Amniotic stem cell (primary cell): ENCODE measurements around the gene ZDHHC7.

ENCODE experiments used
- DNase-seq: peaks from one replicate; lab custom pipeline; 2025; lab: John Stamatoyannopoulos, UW

The ZDHHC7 gene

DNA sequence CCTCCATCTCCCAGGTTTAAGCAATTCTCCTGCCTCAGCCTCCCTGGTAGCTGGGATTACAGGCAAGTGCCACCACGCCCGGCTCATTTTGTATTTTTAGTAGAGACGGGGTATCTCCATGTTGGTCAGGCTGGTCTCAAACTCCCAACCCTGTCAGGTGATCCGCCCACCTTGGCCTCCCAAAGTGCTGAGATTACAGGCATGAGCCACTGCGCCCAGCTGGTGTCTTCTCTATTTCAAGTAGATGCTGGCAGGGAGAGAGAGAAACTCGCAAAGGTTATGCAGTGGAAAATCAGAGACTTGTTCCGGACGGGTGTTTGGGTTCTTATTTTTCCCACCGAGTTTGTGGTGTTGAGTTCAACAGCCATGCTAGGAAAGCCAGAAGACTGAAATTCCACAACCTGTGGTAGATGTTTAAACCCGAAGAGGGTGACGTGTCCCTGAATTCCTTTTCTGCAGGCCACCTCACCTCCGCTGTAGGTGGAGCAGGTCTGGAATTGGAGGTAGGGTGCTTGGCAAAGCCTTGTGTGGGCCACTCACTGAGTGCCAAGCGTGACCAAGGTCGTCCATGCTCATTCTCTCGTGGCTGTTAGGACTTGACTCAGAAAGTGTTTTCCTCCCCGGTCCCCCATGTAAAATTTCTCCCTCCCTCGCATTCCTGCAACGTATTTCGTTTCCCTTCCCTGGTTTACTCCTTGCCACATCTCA lies 7.3 kb upstream of the ZDHHC7 start:
- no peak for DNase-seq

DNA sequence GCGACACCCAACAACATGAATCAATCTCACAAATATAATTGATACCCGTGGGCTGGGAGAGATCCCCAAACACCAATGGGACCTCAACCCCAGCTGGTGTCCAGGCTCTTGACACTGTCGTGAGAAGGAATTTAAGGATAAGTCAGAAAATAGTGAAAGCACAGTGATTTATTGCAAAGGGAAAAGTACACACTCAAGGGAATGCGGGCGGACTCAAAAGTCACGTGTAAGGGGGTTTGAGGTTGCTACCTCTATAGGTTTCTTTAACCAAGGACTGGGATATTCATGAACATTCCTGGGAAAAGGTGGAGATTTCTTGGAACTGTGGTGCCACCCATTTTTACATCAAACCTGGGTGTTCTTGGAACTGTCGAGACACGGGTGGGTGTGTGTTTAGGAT lies 6.3 kb upstream of the ZDHHC7 start:
- no peak for DNase-seq

DNA sequence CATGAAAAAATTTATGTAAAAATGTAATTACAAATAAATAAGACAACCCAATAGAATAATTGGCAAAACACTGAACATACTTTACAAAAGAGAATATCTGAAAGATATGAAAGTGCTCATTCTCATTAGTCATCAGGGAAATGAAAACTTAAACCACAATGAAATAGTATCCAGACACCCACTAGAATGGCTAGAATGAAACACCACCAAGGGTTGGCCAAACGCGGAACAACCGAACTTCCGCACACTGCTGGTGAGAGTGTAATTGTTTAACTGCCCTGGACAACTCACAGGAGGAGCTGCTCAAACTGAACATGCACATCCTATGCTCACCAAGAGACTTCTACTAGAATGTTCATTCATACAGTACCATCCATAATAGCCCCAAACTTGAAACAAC lies 5.8 kb upstream of the ZDHHC7 start:
- no peak for DNase-seq

DNA sequence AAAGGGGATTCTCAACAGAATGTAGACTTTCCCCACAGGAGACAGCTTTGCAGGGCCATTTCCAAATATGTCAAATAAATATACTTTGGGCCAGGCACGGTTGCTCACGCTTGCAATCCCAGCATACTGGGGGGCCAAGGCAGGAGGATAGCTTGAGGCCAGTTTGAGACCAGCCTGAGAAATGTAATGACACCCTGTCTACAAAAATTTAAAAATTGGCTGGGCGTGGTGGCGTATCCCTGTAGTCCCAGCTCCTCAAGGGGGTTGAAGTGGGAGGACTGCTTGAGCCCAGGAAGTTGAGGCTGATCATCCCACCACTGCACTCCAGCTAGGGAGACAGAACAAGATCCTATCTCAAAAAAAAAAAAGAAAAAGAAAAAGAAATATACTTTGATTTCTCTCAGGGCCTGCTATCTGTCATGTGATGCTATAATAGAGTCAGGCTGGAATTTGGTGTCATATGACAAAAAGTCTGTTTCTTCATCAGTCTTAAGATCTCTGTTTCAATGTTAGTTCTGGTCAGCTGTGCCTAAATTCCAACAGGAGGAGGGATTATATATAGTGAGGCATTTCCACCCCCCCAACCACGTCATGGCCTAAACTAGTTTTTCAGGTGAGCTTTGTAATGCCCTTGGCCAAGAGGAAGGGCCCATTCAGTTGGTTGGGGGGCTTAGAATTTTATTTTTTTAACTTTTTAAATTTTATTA lies 4.3 kb upstream of the ZDHHC7 start:
- DNase-seq = no peak

DNA sequence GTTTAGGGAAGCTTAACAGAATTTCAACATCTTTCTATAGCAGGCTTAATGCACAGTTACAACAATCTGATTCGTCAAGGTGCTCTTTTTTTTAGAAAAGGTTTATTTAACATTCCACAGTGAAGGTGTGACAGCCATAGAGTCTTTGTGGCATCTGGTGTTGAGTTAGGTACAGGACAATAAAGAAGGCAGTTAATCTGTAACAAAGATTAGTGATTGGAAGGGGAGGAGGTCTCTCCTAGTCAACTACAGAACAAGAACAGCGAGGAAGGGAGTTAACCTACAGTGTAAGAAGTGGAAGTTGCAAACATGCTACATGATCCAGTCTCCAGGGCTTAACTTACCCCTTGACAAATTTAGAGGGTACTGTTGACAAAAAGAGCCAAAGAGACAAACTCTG lies 3.0 kb upstream of the ZDHHC7 start:
- DNase-seq = no peak

DNA sequence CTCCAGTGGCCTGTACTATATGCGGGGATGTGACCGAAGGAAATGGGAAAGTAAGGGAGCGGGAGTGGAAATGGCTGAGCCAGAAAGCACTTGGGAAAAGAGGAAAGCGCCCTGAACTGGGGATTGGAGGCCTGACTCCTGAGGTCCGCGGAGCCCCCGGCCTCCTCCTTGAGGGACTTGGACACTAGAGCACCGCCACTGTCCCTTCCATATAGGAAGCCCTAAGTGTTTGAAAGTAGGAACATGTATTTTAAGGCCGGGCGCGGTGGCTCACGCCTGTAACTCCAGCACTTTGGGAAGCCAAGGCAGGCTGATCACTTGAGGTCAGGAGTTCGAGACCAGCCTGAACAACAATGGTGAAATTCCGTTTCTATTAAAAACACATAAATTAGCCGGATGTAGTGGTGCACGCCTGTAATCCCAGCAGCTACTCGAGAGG lies 530 bp upstream of the ZDHHC7 start:
- no peak for DNase-seq

DNA sequence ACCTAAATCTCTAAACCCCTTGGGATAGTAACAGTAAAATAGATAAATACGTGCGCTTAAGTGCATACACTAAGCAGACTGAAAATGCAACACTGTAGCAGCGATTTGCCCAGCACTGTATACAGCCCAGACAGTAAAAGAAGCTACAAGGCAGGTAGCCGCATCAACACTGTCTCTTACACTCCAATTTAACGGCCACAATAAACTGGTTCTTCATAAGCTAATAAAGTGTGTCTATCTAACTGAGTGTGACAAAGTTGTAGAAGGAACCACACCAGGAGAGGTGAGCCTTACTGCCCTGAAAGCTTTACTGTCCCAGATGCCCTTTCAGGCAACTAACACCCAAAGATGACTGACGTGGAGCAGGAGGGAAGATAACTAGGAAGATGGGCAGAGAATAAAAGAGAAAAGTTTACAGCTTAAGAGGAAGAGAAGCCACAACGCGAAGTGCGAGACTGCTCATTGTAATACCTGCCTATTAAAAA lies 847 bp downstream of the ZDHHC7 start:
- DNase-seq = no peak

DNA sequence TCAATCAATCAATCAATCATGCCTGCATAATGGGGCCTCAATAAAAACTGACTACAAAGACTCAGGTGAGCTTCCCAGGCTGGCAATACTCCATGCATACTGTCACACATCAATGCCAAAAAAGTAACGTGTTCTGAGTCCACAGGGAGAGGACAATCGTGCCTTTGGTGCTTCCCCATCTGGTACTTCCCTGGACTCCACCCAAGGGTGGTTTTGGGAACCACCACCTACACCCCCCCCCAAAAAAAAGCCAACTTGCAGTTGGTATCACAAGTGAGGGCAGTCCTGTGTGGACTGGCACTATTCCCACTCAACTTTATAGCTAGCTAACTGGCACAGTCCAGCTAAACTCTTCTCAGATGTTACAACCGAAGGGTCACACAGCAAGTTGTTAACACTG lies 3.1 kb downstream of the ZDHHC7 start:
- DNase-seq = no peak

DNA sequence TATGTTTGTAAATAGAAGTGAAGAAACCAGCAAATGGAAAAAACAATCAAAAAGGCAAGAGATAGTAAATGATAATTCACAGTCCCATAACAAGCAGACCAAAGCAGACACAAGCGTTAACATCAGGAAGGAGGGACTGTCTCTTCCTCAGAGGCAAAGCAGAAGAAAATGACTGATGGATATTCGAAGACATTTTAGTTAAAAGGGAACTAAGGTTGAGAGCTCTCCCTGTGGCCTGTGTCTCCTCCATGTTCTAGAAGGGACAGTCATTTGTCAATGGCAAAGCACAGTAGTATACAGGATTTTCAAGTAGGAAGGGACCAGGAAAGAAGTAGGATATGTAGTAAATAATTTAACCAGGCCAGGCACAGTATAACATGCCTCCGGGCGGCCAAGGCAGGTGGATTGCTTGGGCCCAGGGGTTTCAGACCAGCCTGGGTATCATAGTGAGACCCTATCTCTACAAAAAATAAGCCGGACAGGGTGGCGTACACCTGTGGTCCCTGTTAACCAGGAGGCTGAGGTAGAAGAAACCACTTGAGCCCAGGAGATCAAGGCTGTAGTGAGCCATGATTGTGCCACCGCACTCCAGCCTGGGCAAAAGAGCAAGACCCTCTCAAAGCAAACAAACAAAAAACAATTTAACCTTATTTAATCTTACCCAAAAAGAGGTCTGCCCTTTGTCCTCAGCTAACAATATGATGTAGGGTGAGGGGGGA lies 3.7 kb downstream of the ZDHHC7 start:
- no peak for DNase-seq

DNA sequence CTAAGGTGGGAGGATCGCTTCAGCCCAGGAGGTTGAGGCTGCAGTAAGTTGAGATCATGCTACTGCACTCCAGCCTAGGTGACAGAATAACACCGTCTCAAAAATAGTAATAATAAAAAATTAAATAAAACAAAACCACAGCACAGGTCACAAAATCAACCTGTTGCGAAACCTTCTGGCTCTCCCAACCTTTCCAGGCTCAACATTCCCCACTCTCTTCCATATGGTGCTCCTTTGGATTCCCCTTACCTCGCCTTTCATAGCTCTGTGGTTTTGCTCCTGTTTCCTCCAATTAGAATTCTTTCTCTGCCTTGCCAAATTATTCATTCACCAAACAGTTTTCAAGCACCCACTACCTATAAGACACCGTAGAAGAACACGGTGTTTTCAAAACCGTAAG lies 4.7 kb downstream of the ZDHHC7 start:
- no peak for DNase-seq

DNA sequence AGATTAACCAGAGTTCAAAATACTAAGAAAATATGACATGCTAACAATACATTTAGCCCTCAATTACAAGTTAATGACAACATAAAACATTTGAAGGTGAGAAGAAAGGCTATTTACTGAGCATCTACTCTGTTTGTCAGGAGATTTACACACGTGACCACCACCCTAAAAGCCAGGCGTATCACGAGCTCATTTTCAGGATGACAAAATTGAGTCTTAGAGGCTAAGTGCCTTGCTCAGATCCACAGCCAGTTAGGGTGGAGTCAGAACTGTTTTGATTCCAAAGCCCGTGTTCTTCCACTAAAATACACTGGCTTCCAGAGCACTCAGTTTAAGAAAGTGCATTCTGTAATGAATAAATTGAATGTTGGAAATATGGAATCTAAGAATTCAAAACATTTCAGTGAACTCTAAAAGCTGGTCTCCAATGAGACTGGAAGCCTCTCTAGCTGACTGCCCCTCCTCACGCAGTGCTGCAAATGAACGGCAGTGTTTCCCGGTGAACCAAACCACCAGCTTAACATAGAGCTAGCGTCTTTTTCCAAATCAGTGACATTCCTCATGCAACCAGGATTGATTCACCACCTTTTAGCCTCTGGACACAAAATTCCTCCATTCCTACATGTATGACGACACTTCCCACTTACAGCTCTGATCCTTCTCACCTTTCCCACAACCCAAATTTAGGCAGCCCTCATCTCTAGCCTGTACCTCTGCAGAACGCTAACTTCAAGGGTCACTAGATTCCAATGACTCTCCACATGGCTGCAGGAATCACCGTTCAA lies 5.9 kb downstream of the ZDHHC7 start:
- DNase-seq = no peak

DNA sequence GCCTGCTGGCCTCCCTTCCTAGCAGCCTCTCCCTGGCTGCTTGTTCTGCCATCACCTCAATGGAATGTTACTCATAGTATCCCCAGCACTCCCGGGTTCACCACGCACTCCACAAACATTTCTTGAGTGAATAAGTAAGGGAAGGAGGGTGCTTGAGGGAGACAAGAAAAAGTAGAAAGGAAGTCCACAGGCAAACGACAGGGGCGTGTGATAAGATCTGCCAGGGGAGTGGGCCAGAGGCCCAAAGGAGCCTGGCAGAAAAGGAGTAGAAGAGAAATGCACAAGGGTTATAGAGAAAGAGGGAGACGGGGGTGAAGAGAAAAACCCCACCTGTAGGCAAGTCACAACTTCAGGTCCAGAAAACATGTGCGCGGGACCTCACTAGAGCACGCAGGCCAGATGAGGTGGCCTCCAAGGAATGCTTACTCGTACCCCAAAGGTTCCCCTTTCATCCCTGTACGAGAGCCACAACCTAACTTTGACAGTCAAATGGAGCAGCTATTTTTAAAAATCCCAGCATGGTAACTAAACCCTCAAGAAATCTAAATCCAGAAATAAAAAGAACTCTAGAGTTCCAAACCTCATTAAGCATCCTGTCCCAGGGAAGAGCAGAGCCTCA lies 6.6 kb downstream of the ZDHHC7 start:
- peak; percentile 53 for DNase-seq

DNA sequence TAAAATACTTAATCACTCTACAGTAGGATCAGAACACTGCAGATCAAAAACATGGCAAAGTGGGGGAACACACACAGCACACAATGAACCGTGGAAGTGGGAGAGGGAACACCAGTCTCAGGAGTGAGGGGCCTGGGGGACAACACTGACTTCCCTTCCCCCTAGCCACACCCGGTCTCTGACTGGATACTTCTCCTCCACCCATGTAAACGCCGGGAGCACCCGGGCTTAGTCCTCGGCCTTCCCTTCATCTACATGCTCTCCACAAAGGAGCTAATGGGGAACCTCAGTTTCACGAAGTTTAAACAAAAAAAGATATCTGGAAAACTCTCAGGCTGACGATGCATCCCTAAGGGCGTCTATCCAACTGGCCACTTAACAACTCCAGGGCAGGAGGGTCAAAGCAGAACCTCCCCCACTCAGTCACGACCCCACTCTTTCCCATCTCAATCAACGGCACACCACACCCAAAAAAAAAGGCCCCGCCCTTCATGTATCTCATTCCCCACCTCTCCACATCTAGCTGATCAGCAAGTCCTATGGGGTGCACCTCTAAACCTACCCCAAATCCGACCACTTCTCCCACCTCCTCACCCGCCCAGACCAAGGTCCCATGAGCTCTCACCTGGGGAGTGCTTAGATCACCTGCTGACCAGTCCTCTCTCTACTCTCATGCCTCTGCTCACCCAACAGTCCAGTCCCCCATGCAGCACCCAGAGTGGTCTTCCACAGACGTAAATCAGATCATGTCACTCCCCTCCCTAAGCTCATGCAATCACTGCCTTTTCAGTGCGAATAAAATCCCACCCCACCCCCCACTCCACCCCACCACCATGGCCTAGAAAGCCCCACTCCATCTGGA lies 7.4 kb downstream of the ZDHHC7 start:
- DNase-seq = no peak

DNA sequence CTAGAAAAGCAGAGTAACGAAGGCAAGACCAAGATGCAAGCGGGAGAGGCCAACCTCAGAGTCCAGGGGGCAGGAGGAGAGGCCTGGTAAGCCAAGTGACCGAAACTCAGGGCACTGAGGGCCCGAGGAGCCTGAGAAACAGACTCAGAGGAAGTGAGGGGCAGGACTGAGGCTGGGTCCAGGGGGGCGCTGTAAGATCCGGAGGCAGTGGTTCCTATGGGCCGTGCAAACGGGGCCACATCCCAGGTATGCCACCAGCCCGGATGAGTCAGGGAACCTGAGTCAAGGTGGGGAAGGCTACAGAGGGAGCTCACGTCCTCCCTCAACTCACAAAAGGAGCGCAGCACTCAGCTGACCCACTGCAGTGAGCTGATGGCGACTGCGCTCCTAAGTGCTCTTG lies 8.3 kb downstream of the ZDHHC7 start:
- DNase-seq = no peak

DNA sequence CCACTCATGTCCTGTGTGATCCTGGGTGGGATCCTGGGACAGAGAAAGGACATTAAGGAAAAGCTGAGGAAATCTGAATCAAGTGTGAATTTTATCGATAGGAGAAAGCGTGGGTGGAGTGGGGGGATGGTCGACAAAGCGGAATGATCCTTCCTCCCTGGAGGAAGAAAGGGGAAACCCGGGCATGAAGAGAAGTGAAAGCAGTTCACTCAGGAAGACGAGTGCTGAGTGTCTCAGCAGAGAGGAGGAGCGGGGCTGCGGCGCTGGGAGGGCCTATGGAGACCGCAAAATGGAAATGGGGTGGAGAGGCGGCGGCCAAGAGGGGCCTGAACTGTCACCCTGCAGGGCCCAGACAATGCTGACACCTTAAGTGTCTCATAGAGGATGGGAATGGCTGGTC lies 8.7 kb downstream of the ZDHHC7 start:
- DNase-seq = no peak

DNA sequence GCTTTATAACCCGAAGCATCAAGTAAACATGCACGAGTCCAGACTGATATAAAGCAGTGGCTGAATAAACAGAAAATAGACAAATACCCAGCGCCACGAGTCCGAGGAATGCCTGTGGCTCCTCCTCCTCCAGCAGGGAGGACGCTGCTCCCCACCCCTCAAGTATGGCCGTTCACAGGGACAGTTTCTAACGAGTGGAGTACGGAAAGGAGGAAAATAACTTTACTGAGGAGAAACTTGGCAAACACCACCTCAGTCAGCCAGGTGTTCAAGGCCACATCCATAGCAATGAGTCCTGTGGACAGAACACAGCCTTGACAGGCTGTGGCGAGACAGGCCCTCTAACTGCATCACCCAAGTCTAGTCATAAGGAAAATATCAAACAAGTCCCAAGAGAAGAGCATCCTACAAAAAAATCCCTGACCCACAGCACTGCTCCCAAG lies 9.2 kb downstream of the ZDHHC7 start:
- DNase-seq = no peak

DNA sequence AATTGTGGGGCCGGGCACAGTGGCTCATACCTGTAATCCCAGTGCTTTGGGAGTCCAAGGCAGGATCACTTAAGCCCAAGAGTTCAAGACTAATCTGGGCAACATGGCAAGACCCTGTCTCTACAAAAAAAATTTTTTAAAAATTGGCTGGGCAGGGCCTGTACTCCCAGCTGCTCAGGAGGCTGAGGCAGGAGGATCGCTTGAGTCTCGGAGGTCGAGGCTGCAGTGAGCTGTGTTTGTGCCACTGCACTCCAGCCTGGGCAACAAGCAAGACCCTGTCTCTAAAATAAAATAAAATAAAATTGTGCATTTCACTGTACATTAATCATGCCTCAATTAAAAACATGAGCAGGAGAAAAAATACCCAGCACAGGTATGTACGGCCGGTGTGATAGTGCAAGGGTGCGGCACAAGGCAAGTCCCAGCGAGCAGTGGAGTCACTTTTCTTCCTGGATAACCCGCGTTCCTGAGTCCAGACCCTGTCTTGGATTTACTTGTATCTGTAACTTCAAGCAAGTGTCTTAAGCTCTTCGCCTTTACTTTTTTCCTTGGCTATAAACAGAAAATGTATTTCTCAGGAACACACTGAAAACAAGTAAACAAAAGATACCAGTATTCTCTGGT lies 11.4 kb downstream of the ZDHHC7 start:
- DNase-seq = no peak

DNA sequence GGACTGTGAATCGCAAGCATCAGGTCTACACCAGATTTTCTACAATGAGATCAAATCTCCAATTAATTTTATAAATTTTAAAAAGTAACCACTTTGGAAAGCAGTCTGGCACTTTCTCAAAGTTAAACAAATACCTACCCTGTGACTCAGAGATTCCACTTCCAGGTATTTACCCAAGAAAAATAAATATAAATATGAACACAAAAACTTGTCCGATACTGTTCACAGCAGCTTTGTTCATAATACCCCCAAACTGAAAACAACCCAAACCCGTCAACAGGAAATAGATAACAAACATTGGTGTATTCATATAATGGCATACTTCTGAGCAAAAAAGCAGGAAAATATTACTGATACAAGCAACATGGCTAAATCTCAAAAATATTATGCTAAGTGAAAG lies 12.1 kb downstream of the ZDHHC7 start:
- no peak for DNase-seq

DNA sequence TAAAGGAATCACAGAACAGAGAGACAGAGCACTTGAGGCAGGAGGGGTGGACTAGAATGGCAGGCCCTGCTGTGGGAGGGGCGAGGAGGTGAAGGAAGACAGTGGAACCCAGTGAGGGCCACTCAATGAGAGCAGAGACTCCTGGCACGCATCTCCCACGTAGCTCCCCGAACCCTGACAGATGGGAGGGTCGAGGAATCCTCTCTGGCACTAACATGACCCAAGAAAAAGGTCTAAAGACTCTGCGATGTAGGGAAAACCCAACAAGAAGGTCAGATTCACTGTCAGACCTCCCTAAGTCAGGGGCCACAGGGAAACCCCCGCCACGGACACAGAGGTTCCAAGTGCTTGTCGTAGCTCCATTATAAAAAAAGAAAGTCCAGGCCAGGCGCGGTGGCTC lies 15.0 kb downstream of the ZDHHC7 start:
- no peak for DNase-seq

DNA sequence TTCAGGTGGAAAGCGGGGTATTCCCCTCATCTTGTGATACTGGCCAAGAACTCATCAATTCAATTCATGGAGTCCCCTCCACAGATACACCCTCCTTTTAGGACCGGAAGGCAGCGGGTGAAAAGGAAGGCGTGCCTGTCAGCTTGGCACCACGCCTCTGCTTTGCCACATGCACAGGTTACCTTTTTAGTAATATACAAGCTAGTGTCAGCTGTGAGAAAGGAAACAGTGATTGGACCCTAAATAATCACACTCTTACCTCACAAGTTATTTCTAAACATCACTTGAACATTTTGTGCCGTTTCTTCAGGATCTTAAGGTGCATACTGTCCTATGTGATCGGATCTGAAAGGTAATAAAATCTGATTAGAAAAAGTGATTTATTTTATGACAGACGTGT lies 15.7 kb downstream of the ZDHHC7 start:
- DNase-seq = no peak
